CD1c-positive myeloid dendritic cell (primary cell): Measurements from ENCODE around the gene DNAJC16.
"Not testable (repeated sequence)": the region's sequence is repeated elsewhere in the genome, so short reads cannot be mapped to it uniquely, and the experiment has no call there.

ENCODE experiments used
- DNase-seq: peaks from one replicate; pipeline ENCODE4 v3.0.0-alpha.2; 2016; ENCODE audit errors: extremely low spot score

Gene DNAJC16

GRCh38 chr1:15583016-15583706, 56.5 kb downstream of the DNAJC16 start:
- no peak for DNase-seq

- peak; percentile 33 for DNase-seq
Observed at GRCh38 chr1:15584489-15585363, 58.1 kb downstream of the DNAJC16 start, which contains the start of gene AGMAT. AGMAT (minus strand) TSS chr1:15585051; CDS start chr1:15584967, 84 bp downstream.

- no peak for DNase-seq
Observed at GRCh38 chr1:15592285-15592684, 65.6 kb downstream of the DNAJC16 start.

DNA sequence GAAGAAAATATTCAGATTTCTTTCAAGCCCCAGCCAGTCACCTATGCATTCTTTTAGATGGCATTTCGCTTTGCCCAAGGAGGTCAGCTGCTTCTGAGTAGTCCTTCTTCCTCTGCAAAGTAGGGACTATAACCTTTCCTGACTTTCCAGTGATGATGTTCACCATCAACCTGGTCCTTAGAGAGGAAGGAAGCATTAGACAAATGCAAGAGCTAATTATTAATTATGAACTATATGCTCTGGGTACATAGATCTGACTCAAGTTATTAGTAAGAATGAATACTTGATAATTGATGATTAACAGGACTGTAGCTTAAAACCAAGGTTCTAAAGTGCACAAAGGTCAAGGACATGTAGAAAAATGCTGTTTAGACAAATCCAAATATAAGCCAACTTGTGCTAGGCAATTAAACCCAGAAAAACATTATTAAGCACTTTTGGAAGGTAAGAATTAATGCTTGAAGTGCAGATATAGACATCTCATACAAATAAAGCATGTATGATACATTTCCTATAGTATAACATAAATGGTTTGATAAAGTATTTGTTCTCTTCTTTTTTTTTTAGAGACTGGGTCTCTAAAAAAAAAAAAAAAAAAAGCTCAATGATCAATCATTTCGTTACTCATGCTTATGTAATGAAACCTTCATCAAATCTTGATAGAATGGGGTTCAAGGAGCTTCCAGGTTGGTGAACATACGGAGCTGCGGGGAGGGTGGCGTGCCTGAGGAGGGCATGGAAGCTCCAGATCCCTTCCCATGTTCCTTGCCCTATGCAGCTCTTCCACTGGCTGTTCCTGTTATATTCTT, 69.4 kb downstream of the DNAJC16 start:
- no peak for DNase-seq

DNA sequence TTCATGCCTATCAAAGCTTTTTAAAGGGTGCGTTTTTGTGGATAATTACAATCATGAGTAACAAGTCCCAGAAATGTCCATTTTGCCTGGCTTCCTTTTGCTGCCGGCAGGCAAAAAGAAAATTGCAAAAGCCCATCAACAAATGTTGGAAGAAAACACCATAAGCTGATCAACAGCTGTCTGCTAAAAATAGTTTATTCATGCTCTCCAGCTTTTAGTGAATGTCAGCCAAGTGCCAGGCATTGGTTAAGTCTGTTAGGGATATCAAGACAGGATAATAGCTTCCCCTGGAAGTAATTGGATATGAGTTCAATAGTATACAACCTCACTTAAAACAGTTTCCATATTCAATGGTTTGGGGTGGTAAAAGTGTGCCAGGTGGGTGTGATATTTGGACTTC, 71.8 kb downstream of the DNAJC16 start:
- DNase-seq: no peak

DNA sequence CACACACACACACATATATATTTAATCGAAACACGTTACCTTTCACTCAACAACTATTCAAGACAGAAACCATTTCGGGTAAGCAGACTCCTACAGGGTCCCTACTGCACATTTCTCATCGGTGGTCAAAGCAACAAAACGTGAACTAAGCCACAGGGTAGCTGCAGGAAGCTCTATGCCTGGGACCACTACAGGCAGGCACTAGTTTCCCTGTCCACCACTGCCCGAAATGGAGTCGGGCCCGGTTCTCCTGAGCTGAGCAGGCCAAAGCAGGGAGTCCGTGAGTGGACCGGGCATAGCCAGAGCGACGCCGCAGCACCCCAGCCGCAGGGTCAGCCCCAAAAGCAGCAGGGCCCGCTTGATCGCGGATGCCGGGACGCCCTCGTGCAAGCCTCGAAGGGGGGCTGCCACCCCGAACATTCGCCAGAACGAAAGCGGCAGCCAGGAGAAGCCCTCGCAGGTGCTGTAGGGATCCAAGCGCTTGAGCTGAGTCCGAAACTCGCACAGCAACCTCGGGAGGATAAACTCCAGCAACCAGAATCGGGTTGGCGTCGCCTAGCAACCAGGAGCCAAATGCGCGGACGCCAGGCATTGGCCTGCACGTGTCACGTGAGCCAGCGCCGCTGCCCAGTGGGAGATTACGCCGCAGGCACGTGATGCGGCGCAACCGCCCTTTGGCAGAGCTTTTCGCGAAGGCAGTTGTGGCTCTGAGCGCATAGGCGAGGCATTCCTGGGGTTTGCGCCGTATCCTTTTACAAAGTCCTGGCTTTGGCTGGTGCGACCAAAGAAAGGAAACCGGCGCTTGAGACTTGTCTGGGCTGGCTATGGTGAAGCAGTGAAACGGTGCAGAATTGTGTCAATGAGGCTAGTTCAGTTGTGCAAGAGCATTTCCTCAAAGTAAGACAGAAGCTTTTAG, 76.7 kb downstream of the DNAJC16 start:
- peak; percentile 98 for DNase-seq

DNA sequence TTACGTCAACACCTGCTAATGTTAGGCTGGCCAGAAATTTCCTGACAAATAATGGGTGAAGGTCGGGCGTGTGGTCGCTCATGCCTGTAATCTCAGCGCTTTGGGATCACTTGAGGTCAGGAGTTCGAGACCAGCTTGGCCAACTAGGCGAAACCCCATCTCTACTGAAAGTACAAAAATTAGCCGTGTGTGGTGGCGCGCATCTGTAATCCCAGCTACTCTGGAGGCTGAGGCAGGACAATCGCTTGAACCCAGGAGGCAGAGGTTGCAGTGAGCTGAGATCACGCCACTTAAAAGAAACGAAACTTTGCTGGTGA, 77.3 kb downstream of the DNAJC16 start:
- DNase-seq: not testable (repeated sequence)

GRCh38 chr1:15604400-15604799, 77.8 kb downstream of the DNAJC16 start:
- DNase-seq: not testable (repeated sequence)

DNA sequence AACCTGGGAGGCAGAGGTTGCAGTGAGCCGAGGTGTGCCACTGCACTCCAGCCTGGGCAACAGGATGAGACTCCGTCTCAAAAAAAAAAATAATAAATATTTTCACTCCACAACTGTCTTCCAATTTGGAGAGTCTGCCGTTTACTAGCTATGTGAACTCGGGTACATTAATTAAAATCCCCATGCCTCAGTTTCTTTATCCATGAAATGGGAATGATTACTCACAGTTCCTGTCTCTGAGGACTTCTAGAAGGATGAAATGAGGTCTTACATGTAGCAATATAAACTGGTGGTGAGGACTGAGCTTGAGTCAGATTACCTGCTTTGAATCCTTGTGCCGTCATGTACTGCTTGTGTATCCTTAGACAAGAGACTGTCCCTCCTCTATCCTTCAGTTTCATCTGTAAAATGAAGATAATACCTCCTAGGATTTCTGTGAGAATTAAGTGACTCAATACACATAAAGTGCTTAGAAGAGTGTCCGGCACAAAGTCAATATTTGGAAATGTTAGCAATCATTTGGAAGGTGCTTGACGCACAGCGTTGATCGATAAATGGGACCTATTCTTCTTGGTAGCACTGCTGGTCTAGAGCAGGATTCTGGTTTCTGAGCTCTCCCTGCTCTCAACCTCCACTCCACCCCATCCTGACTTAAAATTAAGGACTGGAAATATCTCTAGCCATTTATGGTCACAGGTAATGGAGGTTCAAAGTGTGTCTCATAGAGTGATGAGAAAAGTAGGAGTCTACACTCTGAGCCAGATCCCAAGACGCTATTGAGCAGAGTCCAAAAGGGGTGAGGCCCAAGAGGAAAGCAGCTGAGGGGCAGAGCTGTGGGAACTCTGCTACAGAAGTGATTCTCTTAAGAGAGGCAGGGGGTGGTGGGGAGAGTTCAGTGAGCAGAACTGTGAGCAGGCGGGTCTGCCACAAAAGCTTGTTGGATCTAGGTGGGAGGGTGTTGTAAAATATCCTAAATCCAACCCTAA, 79.0 kb downstream of the DNAJC16 start:
- no peak for DNase-seq

GRCh38 chr1:15609631-15610030, 83.0 kb downstream of the DNAJC16 start:
- DNase-seq: no peak

DNA sequence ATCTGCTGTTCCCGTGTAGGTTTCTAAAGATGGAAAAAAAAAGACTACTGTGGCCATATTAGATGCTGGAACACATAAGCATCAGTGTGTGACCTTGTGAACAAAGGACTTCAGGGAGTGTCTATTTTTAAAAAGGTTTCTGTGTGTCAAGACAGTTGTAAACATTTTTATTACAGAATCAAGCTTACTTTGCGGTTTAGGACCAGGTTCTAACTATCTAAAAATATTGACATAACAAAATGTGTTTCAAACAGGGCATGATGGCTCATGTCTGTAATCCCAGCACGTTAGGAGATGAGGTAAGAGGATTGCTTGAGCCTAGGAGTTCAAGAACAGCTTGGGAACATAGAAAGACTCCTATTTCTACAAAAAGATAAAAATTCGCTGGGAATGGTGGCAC, 83.5 kb downstream of the DNAJC16 start:
- DNase-seq: no peak

DNA sequence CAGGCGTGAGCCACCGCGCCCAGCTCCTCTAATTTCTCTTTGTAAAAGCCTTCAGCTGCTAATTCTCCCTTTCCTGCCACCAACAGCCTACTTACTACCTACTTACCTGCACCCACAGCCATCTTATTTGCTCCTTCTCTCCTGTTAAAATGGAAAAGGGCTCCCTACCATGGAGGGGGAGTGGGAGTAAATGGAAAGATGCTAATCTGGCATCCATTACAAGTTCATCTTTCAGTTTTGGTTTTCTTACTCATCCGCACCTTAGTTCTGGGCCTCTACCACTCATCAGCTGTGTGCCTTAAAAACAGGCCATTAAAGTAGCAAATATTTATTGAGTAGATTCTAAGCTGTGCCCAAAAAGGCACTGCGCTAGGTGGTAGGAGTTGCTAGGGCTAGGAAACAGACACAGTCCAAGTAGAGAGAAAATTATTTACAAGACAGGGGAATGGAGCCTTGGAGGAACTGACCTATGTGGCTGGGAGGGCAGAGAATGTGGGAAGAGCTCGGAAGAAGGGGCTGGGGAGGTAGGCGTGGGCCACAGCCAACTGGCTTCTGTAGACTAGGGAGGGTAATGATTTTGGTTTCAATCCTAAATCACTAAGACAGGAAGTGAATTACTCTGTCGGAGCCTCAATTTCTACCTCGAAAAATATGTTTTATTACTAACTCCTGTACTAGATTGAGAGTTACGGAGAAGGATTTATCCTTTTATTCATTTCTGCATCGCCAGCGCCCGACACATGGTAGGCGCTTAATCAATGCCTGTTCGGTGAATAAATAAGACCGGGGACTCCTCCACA, 89.9 kb downstream of the DNAJC16 start:
- DNase-seq: peak; percentile 65

- peak; percentile 98 for DNase-seq
Observed at GRCh38 chr1:15617173-15618076, 90.8 kb downstream of the DNAJC16 start, which contains the start of gene DDI2. DDI2 (plus strand) TSS chr1:15617458; CDS start chr1:15617671, 213 bp downstream.

DNA sequence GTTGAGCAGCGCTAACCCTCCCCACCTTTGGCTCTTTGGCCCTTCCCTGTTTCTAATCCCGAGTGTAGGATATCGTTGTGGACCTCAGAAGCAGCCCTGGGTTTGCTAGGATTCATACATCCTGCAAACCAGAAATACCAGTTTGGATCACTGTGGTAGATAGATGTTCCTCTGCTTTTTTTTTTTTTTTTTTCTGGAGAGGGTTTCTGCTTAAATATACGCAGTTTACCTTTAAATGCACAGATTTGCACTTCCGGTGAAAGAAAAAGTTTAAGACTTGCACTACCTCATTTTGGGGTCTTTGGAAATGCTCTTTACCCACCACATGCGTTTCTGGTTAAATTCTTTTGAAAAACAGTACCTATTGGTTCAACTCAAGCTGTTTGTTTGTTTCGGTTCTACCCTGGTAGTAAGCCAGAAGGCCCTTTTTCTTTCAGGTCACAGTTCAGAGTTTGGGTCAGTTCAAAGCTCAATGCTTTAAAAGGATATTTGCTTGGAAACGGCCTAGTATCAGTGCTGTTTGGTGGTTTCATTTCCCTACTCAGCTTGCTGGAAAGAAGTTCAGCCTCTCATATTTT, 91.5 kb downstream of the DNAJC16 start:
- DNase-seq: peak; percentile 81

DNA sequence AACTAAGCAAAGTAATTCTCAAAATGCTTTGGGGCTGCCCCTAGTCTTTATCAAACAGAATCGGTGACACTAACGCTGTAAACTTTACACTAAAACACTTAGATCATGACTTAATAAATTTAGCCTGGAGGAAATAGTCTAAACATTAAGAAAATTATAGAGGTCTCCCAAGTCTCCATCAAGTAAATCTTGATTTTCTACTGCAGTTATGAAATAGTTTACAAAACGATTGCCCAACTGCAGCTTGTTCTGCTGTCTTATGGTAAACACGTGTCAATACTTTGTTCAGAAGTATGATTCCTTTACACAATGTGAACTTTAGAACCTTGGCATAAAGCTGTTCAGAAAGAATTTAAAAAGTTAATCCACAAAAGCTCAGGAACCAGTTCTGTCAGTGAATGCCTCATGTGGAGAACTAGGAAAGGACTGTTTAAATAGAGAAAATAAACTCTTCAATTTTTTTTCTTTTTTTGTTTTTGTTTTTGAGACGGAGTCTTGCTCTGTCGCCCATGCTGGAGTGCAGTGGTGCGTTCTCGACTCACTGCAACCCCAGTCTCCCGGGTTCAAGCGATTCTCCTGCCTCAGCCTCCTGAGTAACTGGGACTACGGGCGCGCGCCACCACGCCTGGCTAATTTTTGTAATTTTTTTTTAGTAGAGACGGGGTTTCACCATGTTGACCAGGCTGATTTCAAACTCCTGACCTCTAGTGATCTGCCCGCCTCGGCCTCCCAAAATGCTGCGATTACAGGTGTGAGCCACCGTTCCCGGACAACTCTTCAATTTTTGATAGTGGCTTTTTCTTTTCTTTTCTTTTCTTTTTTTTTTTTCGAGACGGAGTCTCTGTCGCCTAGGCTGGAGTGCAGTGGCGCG, 92.2 kb downstream of the DNAJC16 start:
- peak; percentile 75 for DNase-seq

- DNase-seq: no peak
Observed at GRCh38 chr1:15620155-15620545, 93.5 kb downstream of the DNAJC16 start.
